ENCODE results near the gene BEGAIN.
"Not testable (repeated sequence)": the region's sequence is repeated elsewhere in the genome, so short reads cannot be mapped to it uniquely, and the experiment has no call there.

The BEGAIN gene

GRCh38 chr14:100523131-100523842, 63.9 kb downstream of the BEGAIN start:
- DNase-seq (ENCODE audit: low read depth in 2 of 2), result no peak

DNA sequence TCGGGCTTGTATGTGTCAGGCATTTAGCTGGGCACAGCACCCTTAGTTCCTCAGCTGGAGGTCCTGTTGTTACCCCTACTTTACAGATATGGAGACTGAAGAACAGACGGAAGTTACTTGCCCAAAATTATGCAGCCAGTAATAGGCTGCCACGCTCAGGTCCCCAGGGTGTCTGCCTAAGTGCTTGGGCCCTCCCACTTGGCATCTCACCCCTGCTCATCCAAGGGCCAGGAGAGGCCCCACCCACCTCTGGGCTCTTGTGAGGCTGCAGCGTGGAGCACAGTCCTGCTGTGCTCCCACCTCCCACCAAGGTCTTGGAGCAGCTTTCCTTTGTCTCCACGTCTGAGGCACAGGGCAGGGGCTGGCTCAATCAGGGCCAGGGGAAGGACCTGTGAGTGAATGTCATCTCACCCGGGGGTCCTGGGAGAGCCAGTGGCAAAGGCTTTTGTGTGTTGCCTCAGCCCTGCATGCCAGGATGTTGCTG, 64.6 kb downstream of the BEGAIN start:
- no peak for DNase-seq (ENCODE audit: low read depth in 2 of 2)

DNA sequence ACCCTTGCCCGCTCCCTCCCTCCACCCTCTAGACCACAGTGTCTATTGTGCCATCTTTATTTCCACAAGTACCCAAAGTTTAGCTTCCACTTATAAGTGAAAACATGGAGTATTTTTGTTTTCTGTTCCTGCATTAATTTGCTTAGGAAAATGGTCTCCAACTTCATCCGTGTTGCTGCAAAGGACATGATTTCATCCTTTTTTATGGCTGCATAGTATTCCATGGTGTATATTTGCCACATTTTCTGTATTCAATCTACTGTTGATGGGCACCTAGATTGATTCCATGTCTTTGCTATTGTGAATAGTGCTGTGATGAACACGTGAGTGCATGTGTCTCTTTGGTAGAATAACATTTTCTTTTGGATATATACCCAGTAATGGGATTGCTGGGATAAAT, 81.2 kb downstream of the BEGAIN start:
- DNase-seq (ENCODE audit: low read depth in 2 of 2), result not testable (repeated sequence)

DNA sequence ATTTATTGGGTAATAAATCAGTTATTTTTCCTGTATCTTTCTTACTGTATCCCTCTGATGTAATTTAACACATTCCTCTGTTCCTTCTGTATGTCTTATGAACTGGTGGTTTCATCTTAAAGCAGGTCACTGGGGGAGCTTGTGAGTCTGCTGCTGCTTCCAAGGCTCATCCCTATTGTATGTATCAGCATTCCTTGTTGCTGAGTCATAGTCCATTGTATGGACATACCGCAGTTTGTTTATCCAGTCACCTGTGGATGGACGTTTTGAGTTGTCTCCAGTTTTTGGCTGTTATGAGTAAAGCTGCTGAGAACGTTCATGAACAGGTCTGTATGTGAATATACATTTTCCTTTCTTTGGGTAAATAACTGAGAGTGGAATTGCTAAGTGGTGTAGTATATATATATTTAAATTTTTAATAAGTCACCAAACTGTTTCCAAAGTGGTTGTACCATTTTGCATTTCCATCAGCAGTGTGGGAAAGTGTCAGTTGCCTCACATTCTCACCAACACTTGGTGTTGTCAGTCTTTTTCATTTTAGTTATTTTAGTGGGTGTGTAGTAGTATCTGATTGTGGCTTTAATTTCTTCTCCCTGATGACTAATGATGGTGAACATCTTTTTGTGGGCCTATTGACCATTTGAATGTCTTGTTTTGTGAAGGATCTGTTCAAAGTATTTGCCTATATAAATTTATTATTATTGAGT, 82.7 kb downstream of the BEGAIN start:
- DNase-seq (ENCODE audit: low read depth in 2 of 2), result no peak

DNA sequence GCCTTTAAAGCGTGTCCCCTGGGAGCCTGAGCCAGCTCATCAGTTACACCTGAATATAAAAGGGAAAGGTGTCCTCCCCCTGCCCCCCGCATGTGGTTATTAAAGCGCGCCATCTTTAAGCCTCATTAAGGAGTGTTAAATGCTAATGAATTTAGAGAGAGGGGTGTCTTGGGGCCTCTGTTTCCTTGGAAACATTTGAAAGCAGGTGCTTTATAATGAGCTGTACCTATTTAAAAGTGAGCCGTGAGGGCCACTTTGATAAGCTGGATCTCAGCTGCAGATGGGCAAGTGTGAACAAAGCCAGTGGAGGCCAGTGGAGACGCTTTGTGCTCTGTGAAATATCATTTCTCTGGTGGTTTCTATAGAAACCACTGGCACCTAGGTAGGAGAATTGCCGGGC, 84.0 kb downstream of the BEGAIN start:
- no peak for DNase-seq (ENCODE audit: low read depth in 2 of 2)

DNA sequence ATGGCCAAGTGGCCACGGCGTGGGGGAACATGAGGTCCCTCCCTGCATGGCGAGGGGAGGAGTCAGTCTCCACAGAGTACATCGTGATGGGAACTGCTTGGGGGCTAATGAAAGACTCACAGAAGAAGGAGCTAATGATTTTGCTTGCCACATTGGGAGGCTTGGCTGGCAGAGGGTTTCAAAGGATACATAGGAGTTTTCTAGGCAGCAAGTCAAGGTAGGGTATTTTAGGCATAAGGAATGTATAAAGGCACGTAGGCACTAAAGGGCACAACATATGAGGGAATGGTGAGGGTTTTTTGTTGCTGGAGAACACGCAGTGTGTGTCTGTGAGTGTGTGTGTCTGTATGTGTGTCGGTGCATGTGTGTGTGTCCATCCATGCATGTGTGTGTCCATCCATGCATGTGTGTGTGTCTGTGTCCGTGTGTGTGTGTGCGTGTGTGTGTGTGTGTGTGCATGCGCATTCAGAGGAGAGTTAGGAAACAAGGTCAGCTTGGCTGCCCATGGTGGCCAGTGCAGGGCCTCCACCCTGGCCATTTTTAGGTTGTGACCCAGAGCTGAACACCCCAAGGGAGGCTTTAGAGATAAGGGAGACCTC, 84.5 kb downstream of the BEGAIN start:
- DNase-seq (ENCODE audit: low read depth in 2 of 2), result no peak

DNA sequence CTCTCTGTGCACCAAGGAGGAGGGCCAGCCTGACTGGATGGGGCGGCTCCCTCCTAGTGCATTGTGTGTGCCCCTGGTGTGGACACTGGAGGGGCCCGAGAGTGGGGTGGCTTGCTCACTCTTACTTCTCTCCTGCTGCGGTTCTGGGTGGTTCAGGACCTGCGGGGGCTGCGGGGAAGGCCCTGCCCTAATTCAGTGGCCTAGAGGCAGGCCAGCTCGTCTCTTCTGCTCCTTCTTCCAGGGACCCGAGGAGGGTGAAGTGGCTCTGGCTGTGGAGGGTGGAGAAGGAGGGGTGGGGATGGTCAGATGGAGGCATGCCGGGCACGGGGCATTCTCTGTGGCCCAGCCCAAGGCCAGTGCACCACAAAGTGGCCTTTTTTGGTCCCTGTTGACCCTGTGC, 87.1 kb downstream of the BEGAIN start:
- DNase-seq (ENCODE audit: low read depth in 2 of 2), result no peak

- DNase-seq (ENCODE audit: low read depth in 2 of 2), result no peak
These were observed 89.1 kb downstream of the BEGAIN start for GRCh38 chr14:100498068-100498467.

GRCh38 chr14:100495917-100496316, 91.3 kb downstream of the BEGAIN start:
- DNase-seq (ENCODE audit: low read depth in 2 of 2), result no peak

DNA sequence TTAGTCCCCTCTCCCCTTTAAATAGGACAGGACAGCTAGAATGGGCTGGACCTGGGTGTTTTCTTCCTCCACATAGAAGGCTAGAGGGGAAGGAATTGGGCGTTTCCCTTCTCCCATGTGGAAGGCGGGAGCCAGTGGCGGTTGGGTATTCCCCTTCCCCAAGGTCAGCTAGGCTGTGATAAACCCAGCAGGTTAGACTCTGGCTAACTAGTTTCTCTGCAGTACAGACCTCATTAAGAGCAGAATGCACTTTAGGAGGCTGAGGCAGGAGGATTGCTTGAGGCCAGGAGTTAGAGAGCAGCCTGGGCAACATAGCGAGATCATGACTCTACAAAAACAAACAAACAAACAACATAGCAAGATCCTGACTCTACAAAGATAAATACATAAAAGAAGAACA, 92.6 kb downstream of the BEGAIN start:
- DNase-seq (ENCODE audit: low read depth in 2 of 2), result no peak

DNA sequence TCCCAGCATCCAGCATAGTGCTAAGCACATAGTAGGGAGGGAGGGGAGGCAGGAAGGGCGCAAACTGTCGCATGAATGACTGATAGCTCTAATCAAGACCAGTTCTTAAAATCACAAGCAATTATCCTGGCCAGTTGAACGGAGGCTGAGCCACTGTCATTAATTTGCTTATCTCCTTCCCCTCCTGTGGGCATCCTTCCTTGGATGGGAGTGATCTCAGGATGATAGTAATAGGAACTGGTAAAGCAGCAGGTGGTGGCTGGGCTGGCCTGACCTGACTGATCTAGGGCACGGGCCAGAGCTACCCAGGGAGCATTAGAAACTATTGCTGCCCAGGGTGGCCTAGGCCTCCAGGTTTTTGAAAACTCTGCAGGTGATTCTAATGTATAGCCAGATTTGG, 97.0 kb downstream of the BEGAIN start:
- no peak for DNase-seq (ENCODE audit: low read depth in 2 of 2)

DNA sequence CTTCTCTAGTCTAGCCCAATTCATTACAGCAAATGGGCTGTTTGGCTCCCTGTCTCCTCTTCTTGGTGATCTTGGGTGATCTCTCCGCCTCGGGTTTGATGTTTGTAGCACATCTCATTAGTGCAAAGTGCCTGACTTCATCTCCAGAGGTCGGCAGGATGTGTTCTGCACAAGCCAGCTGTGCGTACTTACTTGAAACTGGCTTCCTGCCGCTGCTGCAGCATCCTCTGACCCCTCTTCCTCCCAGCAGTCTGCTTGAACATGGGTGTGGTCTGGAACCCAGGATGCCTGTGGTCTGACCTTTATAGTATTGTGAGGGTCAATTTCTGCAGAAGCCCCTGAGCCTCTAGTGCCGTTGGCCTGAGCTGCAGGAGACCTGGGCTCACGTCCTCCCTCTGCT, 99.2 kb downstream of the BEGAIN start:
- no peak for DNase-seq (ENCODE audit: low read depth in 2 of 2)

DNA sequence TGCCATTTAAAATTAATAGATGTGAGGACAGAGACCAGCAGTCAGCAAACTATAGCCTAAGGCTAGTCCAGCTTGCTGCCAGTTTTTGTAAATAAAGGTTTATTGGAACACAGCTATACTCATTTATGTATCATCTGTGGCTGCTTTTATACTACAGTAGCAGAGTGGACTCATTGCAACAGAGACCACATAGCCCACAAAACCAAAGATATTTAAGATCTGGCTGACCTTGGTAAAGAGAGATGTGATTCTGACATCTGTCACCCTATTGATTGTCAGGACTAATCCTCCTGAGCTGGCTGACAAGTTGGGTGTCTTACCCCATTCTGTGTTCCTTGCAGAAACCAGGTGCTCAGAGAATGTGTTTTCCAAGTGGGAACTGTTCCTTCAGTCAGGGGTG, 99.9 kb downstream of the BEGAIN start:
- DNase-seq (ENCODE audit: low read depth in 2 of 2), result no peak

All from activated CD8-positive, alpha-beta memory T cell treated with anti-CD3 and anti-CD28 coated beads for 4 hours (primary cell).